Skeletal muscle cell (primary cell): ENCODE data around the gene BBS9.
A peak's percentile ranks its signal among the peaks of the same experiment; 100 is the strongest.

Experiments
- DNase-seq: peaks from one replicate; pipeline ENCODE4 v3.0.0-alpha.2; 2010; ENCODE audit warnings: low read depth
- H3K4me3 ChIP-seq: 2 replicates; pipeline ENCODE4 v1.5.1; 2011; ENCODE audit warnings: low read depth, mild to moderate bottlenecking, control low read depth, low read length, moderate library complexity

Gene BBS9

DNA sequence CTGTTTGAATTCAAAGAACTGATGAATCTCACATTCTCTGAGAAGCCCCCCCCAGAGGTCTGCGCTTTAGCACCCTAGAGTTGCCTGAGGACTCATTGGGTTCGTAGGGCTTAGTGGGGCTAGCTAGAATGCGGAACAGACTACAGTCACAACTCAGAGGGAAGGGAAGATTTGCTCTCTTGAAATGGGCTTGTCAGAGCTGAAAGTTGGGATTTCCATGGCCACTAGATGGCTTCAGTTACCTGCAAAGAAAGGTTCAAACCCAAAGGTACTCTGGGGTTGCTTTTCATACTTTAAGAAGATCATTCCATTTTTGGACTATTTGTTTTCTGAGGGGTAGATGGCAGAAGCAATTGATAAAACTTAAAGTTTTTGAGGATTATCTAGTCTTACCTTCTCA is 205.0 kb downstream of the BBS9 start:
- no peak for DNase-seq
- no peak overlapping the region for H3K4me3 ChIP-seq

DNA sequence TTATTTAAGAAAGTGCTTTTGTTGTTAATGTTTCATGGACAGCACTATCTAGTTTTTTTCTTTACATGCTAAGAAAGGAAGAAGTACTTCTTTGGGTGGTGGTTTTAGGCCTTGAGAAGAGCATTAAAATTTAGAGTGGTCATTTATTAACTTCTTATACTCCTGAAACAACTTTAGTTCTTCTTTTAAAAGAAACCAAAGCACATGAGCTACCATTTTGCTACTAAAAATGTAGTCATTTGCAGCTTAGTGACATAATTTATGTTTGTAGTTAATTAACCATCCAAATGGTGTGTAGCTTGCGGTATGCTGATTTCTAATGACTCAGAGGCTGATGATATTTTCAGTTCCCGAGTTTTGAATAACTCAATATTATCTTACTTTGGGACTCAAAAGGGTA is 207.5 kb downstream of the BBS9 start:
- no peak overlapping the region for H3K4me3 ChIP-seq
- no peak for DNase-seq

DNA sequence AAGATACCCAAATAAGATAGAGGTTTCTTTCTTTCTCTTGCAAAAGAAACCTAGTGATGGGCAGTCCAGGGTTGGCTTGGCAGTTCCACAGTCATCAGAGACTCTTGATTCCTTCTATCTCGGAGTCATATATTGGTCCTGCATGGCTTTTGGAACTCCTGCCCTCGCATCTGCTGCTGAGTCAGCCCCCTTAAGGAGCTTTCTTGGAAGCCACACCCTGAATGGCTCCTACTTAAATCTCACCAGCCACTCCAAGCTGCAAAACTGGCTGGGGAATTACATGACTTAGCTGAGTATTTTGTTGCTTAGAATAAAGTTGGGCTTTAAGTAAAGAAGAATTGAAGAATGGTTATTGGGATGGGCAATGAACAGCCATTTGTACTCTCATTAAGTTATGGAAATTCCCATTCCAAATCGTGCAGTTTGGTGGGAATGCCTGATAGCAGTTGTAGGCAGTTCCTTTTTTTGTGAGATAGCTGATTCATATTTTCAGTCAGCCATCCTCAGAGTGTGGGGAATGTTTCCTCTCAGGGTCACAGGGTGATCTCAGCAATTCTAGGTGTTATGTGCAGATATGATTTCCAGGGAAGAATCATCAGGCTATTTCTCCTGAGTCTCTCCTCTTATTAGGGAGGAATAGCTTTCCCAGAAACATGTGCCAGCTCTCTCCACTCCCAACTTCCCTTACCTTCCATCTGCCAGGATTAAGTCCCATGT is 209.9 kb downstream of the BBS9 start:
- DNase-seq, result no peak
- no peak overlapping the region for H3K4me3 ChIP-seq

DNA sequence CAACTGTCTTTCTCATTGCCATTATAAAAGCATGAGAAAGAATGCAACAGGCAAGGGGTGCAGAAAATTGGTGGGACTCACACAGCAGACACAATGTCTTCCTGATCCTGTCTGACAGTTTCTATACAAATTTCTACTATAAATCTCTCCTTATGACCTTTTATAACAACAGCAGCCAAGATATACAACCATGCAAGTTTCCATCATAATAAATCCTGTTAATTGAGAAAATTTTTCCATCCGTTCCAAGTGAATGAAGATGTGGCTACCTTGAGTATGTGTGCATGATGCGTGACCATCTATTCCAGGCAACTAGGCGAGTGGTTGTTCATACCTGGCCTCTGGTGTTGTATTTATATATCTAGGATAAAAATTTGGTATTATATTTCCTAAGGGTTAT is 216.7 kb downstream of the BBS9 start:
- DNase-seq, result no peak
- no peak overlapping the region for H3K4me3 ChIP-seq

DNA sequence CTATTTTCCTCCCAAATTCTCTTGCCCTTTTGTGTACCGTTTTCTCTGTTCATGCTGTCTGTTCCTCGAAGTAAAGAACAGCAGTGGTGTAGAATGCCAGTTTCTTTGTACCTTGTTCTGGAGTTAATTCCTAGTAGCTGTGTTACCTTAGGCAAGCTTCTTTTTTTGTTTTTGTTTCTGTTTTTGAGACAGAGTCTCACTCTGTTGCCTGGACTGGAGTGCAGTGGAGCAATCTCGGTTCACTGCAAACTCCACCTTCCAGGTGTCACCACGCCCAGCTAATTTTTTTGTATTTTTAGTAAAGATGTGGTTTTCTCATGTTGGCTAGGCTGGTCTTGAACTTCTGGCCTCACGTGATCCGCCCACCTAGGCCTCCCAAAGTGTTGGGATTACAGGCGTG is 221.2 kb downstream of the BBS9 start:
- no peak overlapping the region for H3K4me3 ChIP-seq
- DNase-seq, result no peak

DNA sequence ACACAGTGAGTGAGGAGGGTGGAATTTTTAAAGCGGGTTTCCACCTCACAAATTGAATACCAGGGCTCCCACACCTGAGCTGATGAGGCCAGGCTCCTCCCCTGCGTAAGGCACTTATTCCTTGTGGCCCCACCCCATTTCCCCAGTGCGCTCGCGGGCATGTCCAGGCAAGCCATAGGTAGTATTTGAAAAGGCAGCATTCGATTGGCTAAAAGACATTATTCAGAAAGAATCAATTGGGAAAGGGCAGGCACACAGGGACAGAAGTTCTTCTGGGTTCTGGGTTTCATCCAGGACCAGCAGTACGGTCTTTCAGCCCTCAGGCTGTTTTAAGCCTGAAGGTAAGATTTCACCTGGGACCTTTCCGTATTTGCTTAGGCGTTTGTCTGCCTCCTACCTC is 222.3 kb downstream of the BBS9 start:
- DNase-seq, result no peak
- no peak overlapping the region for H3K4me3 ChIP-seq

DNA sequence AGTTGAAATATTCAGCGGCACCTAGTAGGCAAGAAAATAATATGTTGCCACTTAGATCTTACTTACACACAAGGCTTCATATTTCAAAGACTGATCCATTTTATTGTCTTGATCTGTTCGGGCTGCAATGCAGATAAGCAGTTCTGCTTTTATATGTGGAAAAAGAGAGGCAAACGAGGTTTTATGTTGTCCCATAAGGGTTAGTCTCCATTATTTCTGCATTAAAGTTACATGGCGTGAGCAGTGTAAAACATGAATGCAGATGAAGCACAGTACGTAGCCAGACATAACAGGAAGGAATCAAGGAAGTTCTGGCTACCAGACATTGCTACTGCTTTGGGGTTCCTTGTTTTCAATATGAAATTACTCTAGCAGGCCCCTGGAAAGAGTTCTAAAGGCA is 224.8 kb downstream of the BBS9 start:
- no peak for DNase-seq
- no peak overlapping the region for H3K4me3 ChIP-seq

DNA sequence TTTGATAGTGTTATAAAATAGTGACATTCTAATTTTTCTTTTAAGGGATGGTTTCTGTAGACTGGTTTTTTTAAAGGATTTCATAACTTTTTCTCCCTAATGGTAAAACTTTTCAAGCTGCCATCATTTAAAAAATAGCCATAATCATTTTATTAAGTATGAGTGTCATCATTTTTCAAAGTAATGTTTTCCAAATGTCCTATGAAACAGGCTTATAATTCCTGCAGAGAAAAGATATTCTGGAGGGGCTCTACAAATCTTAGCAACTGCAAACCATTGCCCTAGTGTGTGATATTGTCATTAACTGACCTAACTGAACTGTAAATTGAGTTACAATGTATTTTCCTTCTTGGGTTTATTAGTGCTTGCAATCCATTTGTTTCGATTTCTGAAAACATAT is 226.0 kb downstream of the BBS9 start:
- DNase-seq, result no peak
- no peak overlapping the region for H3K4me3 ChIP-seq

DNA sequence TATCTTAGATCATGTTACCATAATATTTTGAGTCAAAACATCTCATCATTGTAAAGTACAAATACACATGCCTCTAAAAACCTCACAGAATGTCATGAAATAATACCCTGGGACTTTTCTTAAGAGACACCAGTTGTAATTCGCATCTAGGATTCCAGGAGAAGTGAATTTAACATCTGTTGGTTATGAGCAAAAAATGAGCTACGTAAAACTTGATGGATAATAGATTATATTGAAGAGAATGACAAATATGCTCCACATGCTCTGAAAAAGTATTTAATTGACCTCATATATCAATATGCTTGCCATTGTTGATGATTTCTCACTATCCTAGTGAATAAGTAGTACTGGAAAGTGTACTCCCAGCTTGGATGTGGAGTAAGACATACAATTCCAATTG is 227.0 kb downstream of the BBS9 start:
- no peak overlapping the region for H3K4me3 ChIP-seq
- no peak for DNase-seq

DNA sequence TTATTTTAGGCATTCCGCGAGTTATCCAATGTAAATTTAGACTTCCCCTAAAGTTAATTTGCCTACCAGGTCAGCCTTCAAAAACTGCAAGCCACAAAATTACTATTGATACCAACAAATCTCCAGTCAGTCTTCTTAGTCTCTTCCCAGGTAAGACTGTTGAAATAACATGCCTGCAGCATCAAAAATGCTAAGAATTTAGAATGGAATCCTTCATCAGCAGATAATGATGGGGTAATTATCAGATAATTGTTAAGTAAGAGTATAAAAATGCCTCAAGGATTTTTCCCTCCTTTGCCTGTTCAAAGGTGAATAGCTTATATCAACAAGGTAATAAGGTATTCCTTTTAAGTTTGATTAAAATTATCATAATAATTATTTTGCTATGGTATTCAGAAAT is 228.5 kb downstream of the BBS9 start:
- H3K4me3 ChIP-seq, result no peak overlapping the region
- no peak for DNase-seq

DNA sequence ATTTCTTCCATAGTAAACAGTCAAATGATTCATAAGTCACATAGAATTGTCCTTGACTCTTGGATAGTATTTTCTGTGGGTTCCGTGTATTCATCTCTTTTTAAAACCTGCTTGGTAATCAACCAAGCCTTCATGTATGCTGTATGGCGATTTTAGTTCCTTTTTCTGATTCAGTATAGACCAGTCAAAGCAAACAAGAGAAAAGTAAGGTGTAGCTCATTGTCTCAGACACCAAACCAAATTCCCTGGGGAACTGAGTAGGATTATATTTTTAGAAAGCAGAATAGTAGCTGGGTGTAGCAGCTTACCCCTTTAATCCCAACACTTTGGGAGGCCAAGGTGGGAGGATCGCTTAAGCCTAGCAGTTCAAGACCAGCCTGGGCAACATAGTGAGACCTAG is 240.5 kb downstream of the BBS9 start:
- no peak for DNase-seq

DNA sequence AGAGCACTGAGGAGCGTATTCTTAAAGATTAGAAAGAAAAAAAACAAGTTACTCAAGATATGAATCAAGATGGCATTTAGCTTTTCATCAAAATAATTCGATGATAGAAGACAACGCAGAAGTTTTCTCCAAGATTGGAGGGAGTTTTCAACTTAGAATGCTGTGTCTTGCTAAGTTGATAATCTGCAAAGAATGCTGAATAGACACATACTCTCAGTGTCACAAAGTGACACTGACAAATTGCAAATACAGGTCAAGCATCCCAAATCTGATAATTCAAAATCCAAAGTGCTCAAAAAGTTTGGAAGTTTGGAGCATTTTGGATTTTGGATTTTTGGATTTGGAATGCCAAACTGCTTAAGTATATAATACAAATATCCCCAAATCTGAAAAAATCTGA is 243.8 kb downstream of the BBS9 start:
- no peak for DNase-seq
- H3K4me3 ChIP-seq, result no peak overlapping the region

More for the DNA sequence above, 240.5 kb downstream of the BBS9 start:
- H3K4me3 ChIP-seq, result no peak overlapping the region

DNA sequence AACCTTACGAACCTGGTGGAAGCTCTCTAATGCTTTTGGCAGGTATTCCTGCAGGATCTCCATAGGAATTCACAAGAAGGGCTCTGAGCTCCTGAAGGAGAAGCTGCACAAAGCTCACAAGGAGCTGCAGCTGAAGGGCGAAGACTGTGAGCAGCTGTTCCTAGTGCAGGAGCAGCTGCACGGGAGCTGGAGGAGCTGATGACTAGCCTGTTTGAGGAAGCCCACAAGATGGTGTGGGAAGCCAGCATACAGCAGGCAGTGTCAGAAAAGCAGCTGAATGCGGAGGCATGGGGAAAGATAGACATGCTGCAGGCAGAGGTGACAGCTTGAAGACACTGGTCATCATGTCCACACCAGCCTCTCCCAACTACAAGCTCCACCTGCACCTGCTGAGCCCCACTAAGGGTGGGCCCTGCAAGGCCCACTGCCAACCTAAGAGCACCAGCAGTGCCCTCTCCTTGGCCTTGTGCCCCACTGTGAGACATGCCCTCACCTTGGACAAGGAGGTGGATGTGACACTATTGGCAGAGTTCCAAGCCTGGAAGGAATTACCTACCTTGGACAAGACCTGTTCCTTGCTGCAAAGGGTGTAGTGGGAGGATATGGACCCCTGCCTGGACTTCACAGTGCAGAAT is 250.6 kb downstream of the BBS9 start:
- no peak overlapping the region for H3K4me3 ChIP-seq
- DNase-seq, result peak; percentile 17

DNA sequence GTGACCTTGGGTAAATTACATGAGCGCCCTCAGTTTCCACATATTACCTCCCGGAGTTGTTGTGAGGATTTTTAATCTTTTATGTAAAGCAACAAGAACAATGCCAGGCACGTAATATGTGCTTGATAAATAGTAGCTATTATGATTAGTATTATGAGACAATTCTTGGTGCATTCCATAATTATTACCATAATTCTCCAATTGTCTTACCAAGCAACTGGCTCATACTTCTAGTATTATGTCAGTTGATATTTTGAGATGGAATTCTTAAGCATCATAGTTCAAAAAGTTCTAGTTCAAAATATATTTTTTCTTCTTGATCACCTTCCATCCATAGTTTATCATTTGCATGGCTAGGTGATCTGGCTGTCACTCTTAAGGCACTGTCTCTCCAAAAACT is 259.0 kb downstream of the BBS9 start:
- H3K4me3 ChIP-seq, result no peak overlapping the region
- DNase-seq, result no peak

DNA sequence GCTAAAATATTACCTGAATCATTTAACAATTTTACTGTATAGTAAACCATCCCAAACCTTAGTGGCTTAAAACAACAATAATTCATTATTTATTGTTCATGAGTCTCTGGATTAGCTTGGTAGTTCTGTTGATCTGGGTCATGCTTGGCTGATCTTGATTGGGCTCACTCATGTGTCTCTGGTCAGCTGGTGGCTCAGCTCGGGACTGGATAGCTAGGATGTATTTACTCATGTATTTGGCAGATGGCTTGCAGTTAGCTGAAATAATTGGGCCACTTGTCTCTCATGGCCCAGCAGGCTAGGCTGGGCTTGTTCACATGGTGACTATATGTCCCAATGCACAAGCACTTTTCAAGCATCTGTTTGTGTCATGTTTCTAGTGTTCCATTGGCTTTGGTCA is 262.8 kb downstream of the BBS9 start:
- no peak overlapping the region for H3K4me3 ChIP-seq
- no peak for DNase-seq

DNA sequence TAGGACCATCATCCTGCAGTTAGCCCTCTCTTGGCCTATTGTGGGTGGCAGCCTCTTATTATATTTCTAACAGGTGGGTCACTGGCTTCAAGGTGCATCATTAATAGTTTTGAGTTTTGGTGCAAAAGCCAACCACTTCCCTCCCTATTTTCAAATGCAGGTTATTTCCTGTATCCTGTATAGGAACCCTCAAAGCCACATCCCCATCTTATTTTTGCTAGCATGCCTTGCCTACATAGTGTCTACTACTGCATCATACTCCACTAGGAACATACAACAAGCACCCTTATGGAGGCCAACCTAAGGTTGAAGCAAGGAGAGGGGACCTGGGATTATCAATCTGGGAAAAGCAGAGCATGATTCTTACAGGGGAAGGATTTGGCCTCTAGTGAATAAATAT is 264.4 kb downstream of the BBS9 start:
- no peak for DNase-seq
- no peak overlapping the region for H3K4me3 ChIP-seq

DNA sequence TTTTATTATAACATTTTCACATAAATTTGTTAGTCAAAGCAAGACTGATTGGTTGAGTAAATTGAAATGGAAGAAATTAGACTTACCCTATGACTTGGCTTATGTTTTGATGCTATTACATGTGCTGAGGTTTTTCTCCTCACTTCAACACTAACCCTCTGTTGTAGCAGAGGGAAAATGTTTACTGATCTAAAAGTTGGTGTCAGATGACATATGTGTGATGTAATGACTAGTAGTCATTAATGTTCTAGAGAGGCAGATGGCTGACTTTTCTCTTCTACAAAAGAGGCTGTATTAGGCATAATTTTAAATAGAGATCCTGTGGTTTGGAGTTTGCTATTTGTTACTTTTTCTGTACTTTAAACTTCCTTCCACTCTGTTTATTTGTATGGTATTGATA is 266.0 kb downstream of the BBS9 start:
- no peak overlapping the region for H3K4me3 ChIP-seq
- DNase-seq, result no peak

DNA sequence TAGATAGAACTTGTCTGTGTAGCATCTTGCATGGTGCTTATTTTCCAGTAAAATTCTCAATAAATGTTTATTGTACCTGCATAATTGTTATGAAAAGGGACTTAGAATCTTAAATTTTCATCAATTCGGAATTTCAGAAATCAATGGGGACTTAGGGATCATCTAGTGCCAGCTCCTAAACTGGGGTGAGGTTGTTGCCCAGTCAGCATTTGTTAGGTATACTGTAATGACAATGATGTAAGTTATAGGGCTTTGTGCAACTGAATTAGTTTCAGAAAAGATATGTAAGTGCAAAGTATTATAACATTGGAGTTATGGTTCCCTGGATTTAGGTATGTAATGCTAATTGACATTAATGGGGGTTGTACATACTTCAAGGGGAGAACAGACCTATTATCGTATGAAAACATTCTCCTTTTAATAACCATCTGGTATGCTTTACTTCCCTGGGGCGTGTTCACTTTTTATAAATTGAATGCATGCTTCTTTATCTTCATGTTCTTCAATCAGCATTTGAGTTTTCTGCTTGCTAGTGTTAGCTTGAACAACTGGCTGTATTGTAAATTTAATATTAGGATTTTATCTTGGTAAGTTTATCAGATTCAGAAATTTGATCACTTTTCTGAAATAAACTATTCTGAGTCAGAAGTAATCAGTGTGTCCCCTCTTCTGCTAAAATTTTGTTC is 270.3 kb downstream of the BBS9 start:
- no peak overlapping the region for H3K4me3 ChIP-seq
- DNase-seq, result no peak

DNA sequence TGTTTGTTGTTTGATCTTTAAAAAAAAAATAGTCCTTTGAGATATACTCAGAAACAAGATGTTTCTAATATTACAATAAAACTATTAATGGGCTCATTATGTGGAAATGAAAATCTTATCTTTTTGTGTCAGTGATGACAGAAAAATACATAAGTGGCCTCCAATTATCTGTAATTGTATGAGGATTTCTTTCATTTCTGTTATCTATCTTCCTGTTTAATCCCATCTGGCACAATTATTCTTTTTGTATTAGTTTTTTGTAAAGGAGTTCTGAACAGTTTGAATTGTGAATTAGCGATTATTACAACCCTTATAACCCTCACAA is 270.8 kb downstream of the BBS9 start:
- no peak for DNase-seq
- H3K4me3 ChIP-seq, result no peak overlapping the region

DNA sequence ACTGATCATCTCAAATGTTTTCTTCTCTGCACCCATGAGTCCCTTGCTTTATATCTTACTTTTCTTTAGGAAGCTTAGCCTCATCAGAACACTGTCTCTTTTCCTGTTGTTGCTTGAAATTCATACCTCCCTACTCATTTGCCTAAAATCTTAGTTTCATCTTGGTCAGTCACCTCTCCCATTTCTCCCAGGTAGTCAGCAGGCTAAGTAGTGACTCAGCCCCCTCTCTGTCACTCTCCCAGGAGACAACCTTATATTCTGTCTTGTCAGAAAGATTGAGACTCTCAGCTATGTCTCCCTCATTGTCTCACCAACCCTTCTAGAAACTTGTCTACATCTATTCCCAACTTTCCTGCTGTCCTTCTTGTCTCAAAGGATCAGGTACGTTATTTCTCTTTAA is 280.9 kb downstream of the BBS9 start:
- no peak for DNase-seq
- no peak overlapping the region for H3K4me3 ChIP-seq

DNA sequence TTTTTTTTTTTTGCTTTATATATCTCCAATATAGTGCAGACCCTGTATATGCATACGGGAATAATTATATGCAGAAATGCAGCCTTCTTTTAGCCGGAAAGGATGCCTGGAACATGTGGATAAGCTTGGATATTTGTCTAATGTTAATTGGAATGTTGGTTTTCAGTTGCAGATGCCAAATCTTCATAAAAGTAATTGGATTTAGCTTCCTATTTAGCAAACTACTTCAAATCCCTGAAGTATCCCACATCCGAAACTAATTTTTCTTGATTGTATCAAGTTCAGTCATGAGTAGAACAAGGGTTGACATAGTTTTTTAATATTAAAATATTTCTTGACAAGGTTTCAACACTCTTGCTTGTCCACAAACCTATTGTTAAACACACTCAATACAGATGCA is 281.7 kb downstream of the BBS9 start:
- no peak overlapping the region for H3K4me3 ChIP-seq
- DNase-seq, result no peak
